B cell (primary cell): Measurements from ENCODE around the gene CCDC175.

Source experiments
- EZH2 ChIP-seq: IDR thresholded peaks from 2 replicates; pipeline ENCODE4 v1.6.1; 2012; ENCODE audit warnings: borderline replicate concordance, low read depth, mild to moderate bottlenecking, moderate library complexity, low read length; ENCODE audit not compliant: insufficient read depth, poor library complexity, severe bottlenecking
- TF ChIP-seq, protein P1 (sequence below): fragments of 200-600 bp; IDR thresholded peaks from one replicate; pipeline ENCODE4 v1.8.0; 2022; ENCODE audit warnings: antibody characterized with exemption, mild to moderate bottlenecking

- TF ChIP-seq, protein P1, sequence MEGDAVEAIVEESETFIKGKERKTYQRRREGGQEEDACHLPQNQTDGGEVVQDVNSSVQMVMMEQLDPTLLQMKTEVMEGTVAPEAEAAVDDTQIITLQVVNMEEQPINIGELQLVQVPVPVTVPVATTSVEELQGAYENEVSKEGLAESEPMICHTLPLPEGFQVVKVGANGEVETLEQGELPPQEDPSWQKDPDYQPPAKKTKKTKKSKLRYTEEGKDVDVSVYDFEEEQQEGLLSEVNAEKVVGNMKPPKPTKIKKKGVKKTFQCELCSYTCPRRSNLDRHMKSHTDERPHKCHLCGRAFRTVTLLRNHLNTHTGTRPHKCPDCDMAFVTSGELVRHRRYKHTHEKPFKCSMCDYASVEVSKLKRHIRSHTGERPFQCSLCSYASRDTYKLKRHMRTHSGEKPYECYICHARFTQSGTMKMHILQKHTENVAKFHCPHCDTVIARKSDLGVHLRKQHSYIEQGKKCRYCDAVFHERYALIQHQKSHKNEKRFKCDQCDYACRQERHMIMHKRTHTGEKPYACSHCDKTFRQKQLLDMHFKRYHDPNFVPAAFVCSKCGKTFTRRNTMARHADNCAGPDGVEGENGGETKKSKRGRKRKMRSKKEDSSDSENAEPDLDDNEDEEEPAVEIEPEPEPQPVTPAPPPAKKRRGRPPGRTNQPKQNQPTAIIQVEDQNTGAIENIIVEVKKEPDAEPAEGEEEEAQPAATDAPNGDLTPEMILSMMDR: no peak
- no peak for TF ChIP-seq EZH2
Observed at GRCh38 chr14:59566296-59566695, 10.3 kb downstream of the CCDC175 start.
